Activated T-cell treated with anti-CD3 and anti-CD28 coated beads for 1 hour (primary cell): Measurements from ENCODE around the gene MAGT1.
"Not testable (repeated sequence)": the region's sequence is repeated elsewhere in the genome, so short reads cannot be mapped to it uniquely, and the experiment has no call there.

ENCODE experiments used
- DNase-seq: peaks from one replicate; pipeline ENCODE4 v3.0.0-alpha.2; 2020; ENCODE audit warnings: low read depth

Gene MAGT1

DNA sequence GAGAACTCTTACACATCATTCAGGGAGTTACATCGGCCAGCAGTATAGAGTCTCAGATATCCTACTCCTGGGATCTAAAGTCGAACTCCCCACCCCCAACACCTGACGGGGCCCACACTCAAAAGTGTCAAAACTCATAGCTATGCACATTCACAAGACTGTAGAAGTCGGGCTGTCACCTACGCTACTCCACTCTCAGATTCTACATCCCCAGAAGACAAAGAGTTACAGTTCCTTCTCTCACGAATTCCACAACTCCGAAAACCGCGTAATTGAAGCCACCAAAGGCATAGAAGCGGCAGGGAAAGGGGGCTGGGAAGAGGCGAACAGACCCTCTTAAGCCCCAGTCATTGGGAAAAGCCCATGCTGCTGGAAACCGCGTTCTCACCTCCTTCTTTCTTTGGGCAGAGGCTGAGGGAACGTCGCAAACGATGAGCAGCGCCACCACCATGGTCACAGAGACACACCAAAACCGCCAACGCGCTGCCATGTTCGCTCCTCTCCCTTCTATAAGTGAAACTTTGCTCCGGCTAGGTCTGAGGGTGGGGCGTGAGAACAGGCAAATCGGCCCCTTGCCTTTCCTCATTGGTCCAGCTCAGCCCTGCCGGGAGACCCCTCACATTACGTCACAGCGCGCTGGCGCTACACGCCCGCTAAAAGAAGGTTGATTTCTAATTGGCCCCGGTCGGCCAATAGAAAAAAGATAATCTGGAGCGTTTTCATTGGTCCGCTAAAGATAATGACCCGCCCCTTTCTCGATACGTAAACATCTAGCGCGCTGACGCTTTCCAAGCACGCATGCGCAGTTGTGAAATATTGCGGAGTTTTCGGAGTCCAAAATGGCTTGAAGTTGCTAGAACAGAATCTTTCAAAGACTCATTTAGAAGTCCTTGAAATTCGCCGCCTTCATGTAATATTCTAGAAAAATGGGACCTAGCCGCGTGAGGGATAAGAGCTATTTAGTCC is at the start of gene MAGT1:
Gene MAGT1, minus strand, starts transcription at position 515 of the 966 bp plus-strand sequence. Its CDS starts 25 bp downstream, at position 490.
- DNase-seq = peak; percentile 74

DNA sequence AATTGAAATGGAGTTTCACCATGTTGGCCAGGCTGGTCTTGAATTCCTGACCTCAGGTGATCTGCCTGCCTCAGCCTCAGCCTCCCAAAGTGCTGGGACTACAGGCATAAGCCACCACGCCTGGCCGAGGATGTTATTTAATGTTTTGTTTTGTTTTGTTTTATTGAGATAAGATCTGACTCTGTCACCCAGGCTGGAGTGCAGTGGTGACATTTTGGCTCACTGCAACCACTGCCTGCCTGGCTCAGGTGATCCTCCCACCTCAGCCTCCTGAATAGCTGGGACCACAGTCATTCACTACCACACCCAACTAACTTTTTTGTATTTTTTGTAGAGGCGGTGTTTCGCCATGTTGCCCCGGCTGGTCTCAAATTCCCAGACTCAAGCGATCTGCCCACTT is 49.8 kb upstream of the MAGT1 start:
- not testable (repeated sequence) for DNase-seq

DNA sequence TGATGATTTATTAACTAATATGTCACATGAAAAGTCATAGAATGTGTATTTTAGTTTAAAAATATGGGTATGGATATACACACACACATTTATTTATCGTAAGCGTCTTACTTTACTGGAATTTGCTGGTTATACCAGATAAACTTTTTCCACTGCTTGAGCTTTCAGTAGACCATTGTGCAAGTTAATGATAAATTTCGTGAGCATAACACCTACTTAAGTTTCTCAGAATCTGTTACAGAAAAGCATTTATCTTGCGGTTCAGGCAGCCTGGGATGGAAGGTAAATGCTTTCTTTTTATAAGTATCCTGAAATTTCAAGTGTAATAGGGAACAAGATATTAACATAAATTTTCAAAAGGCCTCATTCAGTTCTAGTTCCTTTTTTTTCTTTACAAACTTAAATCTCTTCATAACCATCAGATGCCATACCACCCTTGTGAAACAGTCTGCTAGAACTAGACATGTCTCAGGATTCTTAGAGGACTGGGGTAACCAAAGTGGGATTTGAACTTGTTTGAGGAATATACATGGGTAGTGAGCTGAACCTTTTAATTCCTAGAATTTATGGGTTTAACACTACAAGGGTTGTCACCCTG is 42.9 kb upstream of the MAGT1 start:
- DNase-seq = no peak

- no peak for DNase-seq
Observed at GRCh38 chrX:77937291-77937690, 42.1 kb upstream of the MAGT1 start.

DNA sequence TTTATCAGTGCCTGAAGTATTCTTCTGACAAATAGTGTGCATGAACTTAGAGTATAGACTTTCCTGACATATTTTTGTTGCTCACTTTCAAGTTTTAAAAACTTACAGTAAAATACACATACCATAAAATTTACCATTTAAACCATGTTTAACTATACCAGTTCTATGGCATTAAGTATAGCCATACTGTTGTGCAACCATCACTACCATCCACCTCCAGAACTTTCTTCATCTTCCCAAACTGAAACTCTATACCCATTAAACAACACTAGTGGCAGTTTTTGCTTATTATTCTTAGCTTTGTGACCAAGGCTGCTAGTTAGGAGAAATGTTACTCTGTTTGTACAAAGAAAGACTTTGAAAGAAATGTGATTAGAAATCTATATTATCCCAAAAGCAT is 41.1 kb upstream of the MAGT1 start:
- DNase-seq = no peak

- no peak for DNase-seq
Observed at GRCh38 chrX:77935886-77936285, 40.7 kb upstream of the MAGT1 start.

- DNase-seq = no peak
Observed at GRCh38 chrX:77930581-77930980, 35.3 kb upstream of the MAGT1 start.

DNA sequence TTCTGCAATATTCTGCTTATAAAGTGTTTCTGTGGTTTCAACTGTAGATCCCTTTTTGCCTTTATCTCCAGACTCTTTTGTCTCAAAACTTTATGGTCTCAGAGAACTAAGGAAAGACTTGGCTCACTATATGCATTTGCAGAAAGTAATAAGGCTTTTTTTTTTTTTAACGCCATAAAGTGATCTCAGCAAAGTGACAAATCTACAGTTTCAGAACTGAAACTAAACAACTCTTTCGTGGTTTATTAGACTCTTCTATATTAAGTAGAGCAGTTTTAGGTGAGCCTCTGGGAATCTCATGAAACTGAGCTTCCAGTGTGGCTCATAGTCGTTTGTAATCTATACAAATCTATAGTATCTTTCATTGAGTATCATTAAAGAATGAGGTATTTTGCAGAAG is 30.5 kb upstream of the MAGT1 start:
- DNase-seq = no peak

GRCh38 chrX:77924320-77924859 is 29.2 kb upstream of the MAGT1 start:
- DNase-seq = no peak

DNA sequence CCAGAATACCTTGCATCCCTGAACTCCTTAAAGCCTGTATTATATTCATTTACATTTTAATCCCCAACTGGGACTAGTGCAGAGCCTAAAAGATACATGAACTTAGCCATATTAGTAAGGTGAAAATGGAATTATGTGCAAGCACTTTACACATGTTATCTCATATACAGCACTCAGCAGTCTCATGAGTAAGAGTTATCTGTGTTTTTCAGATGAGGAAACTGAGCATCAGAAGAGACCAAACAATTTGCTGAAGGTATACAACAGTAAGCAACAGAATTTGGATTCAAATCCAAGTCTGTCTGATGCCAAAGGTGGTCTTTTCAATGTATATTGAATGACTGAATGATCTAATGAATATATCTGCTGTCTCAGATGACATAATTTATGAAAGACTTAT is 27.6 kb upstream of the MAGT1 start:
- no peak for DNase-seq

- not testable (repeated sequence) for DNase-seq
Observed at GRCh38 chrX:77919370-77919769, 24.1 kb upstream of the MAGT1 start.

GRCh38 chrX:77918568-77918967 is 23.3 kb upstream of the MAGT1 start:
- no peak for DNase-seq

GRCh38 chrX:77917294-77917933 is 22.2 kb upstream of the MAGT1 start:
- no peak for DNase-seq

DNA sequence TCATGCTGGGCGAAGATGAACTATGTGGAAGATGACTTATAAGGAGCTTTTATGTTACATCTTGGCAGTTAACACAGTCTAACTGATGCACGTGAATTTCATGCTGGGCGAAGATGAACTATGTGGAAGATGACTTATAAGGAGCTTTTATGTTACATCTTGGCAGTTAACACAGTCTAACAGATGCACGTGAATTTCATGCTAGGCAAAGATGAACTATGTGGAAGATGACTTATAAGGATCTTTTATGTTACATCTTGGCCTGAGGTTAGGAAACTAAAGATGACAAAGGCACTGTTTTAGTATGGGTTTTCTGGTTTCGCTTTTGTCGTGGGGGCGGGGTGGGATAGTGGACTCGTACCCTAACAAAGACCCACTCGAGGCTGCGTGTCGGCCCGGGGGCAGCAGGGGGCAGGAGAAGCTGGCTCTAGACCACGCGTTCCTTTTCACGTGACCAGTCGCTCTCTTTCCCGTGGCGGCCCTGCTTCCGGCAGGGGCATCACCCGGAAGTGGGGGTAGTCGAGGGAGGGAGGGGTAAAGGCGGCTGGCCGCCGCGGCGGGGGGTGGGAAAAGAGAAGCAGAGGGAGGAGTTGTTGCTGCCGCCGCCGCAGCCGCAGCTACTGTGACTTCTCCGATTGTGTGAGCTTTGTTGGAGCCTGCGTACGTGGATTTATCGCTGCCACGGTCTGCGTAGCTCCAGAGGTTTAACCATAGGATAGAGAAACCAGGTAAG is 15.0 kb upstream of the MAGT1 start, which contains the start of gene ATP7A:
Gene ATP7A, plus strand, starts transcription at position 586 of the 733 bp plus-strand sequence. CDS start 60,949 bp downstream, outside the sequence.
- DNase-seq = peak; percentile 83

GRCh38 chrX:77901506-77901905 is 6.3 kb upstream of the MAGT1 start:
- DNase-seq = no peak

- no peak for DNase-seq
Observed at GRCh38 chrX:77900688-77901087, 5.5 kb upstream of the MAGT1 start.

DNA sequence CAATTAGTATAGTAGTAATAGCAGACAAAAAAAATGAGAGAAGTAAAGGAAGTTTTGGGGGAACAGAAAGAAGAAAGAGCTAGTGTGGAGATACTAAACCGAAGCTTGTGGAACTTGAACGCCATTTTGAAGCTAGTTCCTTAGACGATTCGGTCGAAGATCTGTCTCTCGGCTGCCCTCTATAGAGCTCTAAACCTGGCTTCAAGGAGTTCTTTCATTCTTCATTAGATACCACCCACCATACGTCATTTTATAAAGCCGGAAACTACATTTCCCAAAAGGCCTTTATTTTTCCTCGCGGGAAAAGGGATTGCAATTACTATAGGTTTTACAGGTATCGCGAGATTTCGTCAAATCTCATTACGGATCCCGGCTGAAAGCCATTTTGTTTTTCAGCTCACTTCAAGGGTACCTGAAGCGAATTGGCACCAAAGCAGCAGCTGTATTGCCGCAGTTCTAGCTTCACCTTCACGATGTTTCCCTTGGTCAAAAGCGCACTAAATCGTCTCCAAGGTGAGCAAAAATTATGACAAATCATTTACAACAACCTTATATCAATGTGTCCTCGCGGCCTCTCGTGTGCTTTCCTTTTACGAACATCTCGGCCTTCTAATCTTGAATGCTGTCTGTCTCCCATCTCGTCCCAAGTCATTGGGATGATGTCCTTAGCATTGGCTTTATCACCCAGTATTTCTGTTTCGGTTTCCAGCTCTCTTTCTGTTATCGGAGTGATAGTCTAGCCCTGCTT is 4.0 kb upstream of the MAGT1 start, which contains the start of gene COX7B:
Gene COX7B, plus strand, starts transcription at position 388 of the 748 bp plus-strand sequence. Its CDS starts 86 bp downstream, at position 474.
- DNase-seq = peak; percentile 26

- DNase-seq = no peak
Observed at GRCh38 chrX:77893713-77894112, 1.5 kb downstream of the MAGT1 start.

DNA sequence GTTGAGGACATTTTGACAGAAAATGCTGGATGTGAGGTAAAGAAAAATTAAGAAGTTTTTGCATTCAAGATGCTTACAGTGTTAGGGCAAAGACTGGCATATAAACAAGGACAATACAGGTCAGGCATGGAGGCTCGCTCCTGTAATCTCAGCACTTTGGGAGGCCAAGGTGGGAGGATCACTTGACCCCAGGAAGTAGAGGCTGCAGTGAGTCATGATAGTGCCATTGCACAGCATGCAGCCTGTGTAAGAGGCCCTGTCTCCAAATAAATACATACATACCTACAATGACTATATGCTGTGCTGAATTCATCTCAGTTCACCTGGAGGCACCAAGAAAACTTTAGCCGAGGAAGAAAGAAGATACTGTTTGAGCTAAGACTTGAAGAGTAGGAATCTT is 2.3 kb downstream of the MAGT1 start:
- DNase-seq = no peak

DNA sequence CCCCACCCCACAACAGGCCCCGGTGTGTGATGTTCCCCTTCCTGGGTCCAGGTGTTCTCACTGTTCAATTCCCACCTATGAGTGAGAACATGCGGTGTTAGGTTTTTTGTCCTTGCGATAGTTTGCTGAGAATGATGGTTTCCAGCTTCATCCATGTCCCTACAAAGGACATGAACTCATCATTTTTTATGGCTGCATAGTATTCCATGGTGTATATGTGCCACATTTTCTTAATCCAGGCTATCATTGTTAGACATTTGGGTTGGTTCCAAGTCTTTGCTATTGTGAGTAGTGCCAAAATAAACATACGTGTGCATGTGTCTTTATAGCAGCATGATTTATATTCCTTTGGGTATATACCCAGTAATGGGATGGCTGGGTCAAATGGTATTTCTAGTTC is 13.8 kb downstream of the MAGT1 start:
- not testable (repeated sequence) for DNase-seq

DNA sequence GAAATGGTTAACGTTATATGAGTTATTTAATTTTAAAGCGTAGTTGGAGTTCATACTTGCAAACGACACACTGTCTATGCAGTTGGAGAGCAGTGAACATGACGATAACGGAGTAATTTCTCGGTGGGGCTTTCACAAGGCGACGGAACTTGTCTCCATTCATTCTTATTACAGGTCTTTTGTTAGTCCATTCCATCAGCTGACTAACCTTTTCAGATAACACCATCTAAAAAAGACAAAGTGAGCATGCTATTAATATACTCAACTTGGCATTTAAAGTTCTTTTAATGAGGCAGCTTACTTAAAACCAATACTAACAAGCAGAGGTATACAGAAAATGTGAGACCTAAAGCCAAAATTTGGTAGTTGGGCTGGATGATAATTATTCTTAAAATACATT is 19.9 kb downstream of the MAGT1 start:
- no peak for DNase-seq
